K562 (cell line): ENCODE measurements around the gene AMELX. TPM values are rescaled to one million over a fixed set of nuclear protein-coding genes. Genes with fewer than 3 reads are reported as not detected.

Experiments used
- BRD4 ChIP-seq: fragments of 200-600 bp; sonication (generic); IDR thresholded peaks from 2 replicates; pipeline ENCODE4 v1.6.1; 2017; ENCODE audit warnings: inconsistent platforms
- CC2D1A ChIP-seq: fragments of 450-650 bp; IDR thresholded peaks from 2 replicates; pipeline ENCODE4 v1.6.1; 2017; ENCODE audit warnings: mild to moderate bottlenecking
- DEAF1 ChIP-seq: fragments of 450-650 bp; formaldehyde crosslinking; IDR thresholded peaks from 2 replicates; pipeline ENCODE4 v1.4.0; 2020; ENCODE audit warnings: mild to moderate bottlenecking, moderate library complexity
- E4F1 ChIP-seq: fragments of 250-450 bp; sonication (Bioruptor Pico); IDR thresholded peaks from 2 replicates; pipeline ENCODE4 v1.5.0; 2021; ENCODE audit warnings: mild to moderate bottlenecking, borderline replicate concordance
- ETV1 ChIP-seq: fragments of 450-650 bp; conservative IDR thresholded peaks from 2 replicates; pipeline ENCODE4 v1.6.1; 2016; ENCODE audit warnings: missing genetic modification characterization, control low read depth, low read depth, missing compliant biosample characterization
- GABPA ChIP-seq: fragments of 200-800 bp; sonication (Bioruptor generic); conservative IDR thresholded peaks from 2 replicates; pipeline ENCODE4 v1.6.1; 2016; ENCODE audit warnings: low read depth, missing genetic modification characterization, missing compliant biosample characterization
- HMG20B ChIP-seq: fragments of 250-450 bp; sonication (Bioruptor Pico); IDR thresholded peaks from 2 replicates; pipeline ENCODE4 v1.5.0; 2021; ENCODE audit warnings: mild to moderate bottlenecking
- JUNB ChIP-seq: fragments of 450-650 bp; formaldehyde crosslinking; conservative IDR thresholded peaks from 2 replicates; pipeline ENCODE4 v1.4.0; 2020; ENCODE audit warnings: mild to moderate bottlenecking
- MBD2 ChIP-seq: sonication (generic); IDR thresholded peaks from 2 replicates; pipeline ENCODE4 v1.6.1; 2016; ENCODE audit warnings: low read depth, borderline replicate concordance
- NCOA4 ChIP-seq: fragments of 450-650 bp; IDR thresholded peaks from 2 replicates; pipeline ENCODE4 v1.6.1; 2018; ENCODE audit warnings: mild to moderate bottlenecking; ENCODE audit not compliant: partially characterized antibody
- NEUROD1 ChIP-seq: fragments of 150-350 bp; IDR thresholded peaks from 2 replicates; pipeline ENCODE4 v1.6.1; 2014; ENCODE audit warnings: borderline replicate concordance, low read length, low read depth; ENCODE audit not compliant: partially characterized antibody
- NFYB ChIP-seq: IDR thresholded peaks from 2 replicates; pipeline ENCODE4 v1.6.1; 2011; ENCODE audit warnings: mild to moderate bottlenecking, moderate library complexity; ENCODE audit not compliant: insufficient read length; ENCODE audit errors: extremely low read depth
- ZNF253 ChIP-seq: fragments of 250-450 bp; sonication (Bioruptor Pico); conservative IDR thresholded peaks from 2 replicates; pipeline ENCODE4 v1.6.1; 2021; ENCODE audit warnings: mild to moderate bottlenecking
- ZNF318 ChIP-seq, 2 experiments: fragments of 450-650 bp; IDR thresholded peaks; 2 replicates each; pipeline ENCODE4 v1.6.1; 2016; ENCODE audit warnings: mild to moderate bottlenecking in 2 of 2, borderline replicate concordance in 1 of 2, low read depth in 1 of 2, moderate library complexity in 1 of 2
- polyA plus RNA-seq, 8 experiments: library from polyadenylated mRNA; depleted of rRNA in 4 of 8; stranded (reverse) in 5 of 8; unstranded in 3 of 8; fragments of >200 nt; fragmentation: Nextera tagmentation in 2 of 8; fragmentation: Illumina TruSeq in 1 of 8; extraction: Ambion mirVana in 2 of 8; extraction: Trizol in 1 of 8; gene quantifications; 2 replicates each; pipeline versions ENCODE4 v1.2.1 to v1.2.3, GENCODE V29; 2011 to 2014; ENCODE audit warnings: inconsistent platforms in 1 of 8, missing spikeins in 1 of 8
- total RNA-seq, 7 experiments: library from RNA; depleted of rRNA in 6 of 7; stranded (reverse); fragments of >200 nt in 6 of 7; fragmentation: Illumina TruSeq in 2 of 7; extraction: Trizol in 2 of 7; gene quantifications; 2 replicates each; pipeline versions ENCODE4 v1.2.1 to v1.2.3, GENCODE V29; 2011 to 2021; ENCODE audit warnings: low replicate concordance in 1 of 7

The AMELX gene
- total and polyA plus RNA-seq, 9 of the 15 experiments (the other 6 are each of a cell fraction or from before 2014, with no cell fraction given): 0.22 TPM; not detected in 8

GRCh38 chrX:11341274-11342201 is 48.3 kb downstream of the AMELX start (continued):
- peak; percentile 44; the same call in 1 of the 2 replicates for TF ChIP-seq CC2D1A
- no peak for TF ChIP-seq NFYB
- TF ChIP-seq NCOA4: no peak
- peak; percentile 53 for TF ChIP-seq GABPA (tag)
- no peak for TF ChIP-seq E4F1 (CRISPR knock-in tag)
- TF ChIP-seq BRD4: peak; percentile 92
- 0 out of 2 replicates have a peak, but pooled peaks have one; percentile 16 for TF ChIP-seq ETV1 (tag)
- peak in 1 of 2 experiments; percentile 58; a peak in 1 of 4 replicates for TF ChIP-seq ZNF318 (IDR thresholded peaks at IDR 0.05; ENCODE audit: borderline replicate concordance in 1 of 2, low read depth in 1 of 2)
- TF ChIP-seq MBD2: 0 out of 2 replicates have a peak, but pooled peaks have one; percentile 39
- no peak for TF ChIP-seq ZNF253 (CRISPR knock-in tag)
- TF ChIP-seq DEAF1: no peak
- no peak for TF ChIP-seq HMG20B (CRISPR knock-in tag)
- TF ChIP-seq JUNB: no peak
- peak; percentile 14 for TF ChIP-seq NEUROD1
